IMR-90 (cell line): ENCODE results near the gene SORCS1.

Experiments
- CEBPB ChIP-seq: IDR thresholded peaks from 2 replicates; pipeline ENCODE4 v1.6.1; 2012; ENCODE audit warnings: low read depth, low read length, improper control_type of control experiment
- CTCF ChIP-seq: conservative IDR thresholded peaks from 2 replicates; pipeline ENCODE4 v1.5.1; 2012; ENCODE audit warnings: mild to moderate bottlenecking, low read depth, low read length, improper control_type of control experiment
- MAFK ChIP-seq: IDR thresholded peaks from 2 replicates; pipeline ENCODE4 v1.6.1; 2012; ENCODE audit warnings: low read depth, low read length, improper control_type of control experiment
- POLR2A ChIP-seq: IDR thresholded peaks from 2 replicates; pipeline ENCODE4 v1.6.1; 2012; ENCODE audit warnings: mild to moderate bottlenecking, low read depth, low read length
- RAD21 ChIP-seq: IDR thresholded peaks from 2 replicates; pipeline ENCODE4 v1.6.1; 2012; ENCODE audit warnings: low read length, improper control_type of control experiment
- RFX5 ChIP-seq: IDR thresholded peaks from 2 replicates; pipeline ENCODE4 v1.8.0; 2012; ENCODE audit warnings: low read depth, mild to moderate bottlenecking, low read length, moderate library complexity
- USF2 ChIP-seq: fragments of 150-350 bp; IDR thresholded peaks from 2 replicates; pipeline ENCODE4 v1.6.1; 2017; ENCODE audit warnings: mild to moderate bottlenecking, antibody characterized with exemption, low read length, low read depth

- TF ChIP-seq RAD21 (no peak), CEBPB (no peak), CTCF (no peak), POLR2A (no peak), MAFK (no peak), USF2 (no peak), RFX5 (no peak)
These were observed 253.4 kb downstream of the SORCS1 start for GRCh38 chr10:106911096-106911495.
